Neutrophil (primary cell): ENCODE measurements around the gene ZNF778.
"Not testable (repeated sequence)": the region's sequence is repeated elsewhere in the genome, so short reads cannot be mapped to it uniquely, and the experiment has no call there.

Experiments
- H3K27ac ChIP-seq: fragments of 200-600 bp; sonication (generic); 2 replicates; pipeline ENCODE4 v1.5.1; 2016; ENCODE audit warnings: mild to moderate bottlenecking, moderate library complexity
- H3K27me3 ChIP-seq: fragments of 200-600 bp; sonication (generic); 2 replicates; pipeline ENCODE4 v1.6.0; 2016; ENCODE audit warnings: mild to moderate bottlenecking
- H3K36me3 ChIP-seq: fragments of 200-600 bp; sonication (generic); 2 replicates; pipeline ENCODE4 v1.5.1; 2017
- H3K4me1 ChIP-seq, 2 experiments: fragments of 200-600 bp in 1 of 2; sonication (generic) in 1 of 2; 1 replicate in 1 of 2; 2 replicates in 1 of 2; pipeline versions ENCODE4 v1.5.1 to v1.6.1; 2013 to 2016; ENCODE audit warnings: low read depth in 1 of 2, low read length in 1 of 2, mild to moderate bottlenecking in 1 of 2, moderate library complexity in 1 of 2; ENCODE audit not compliant: control insufficient read depth in 1 of 2, insufficient read depth in 1 of 2
- H3K4me3 ChIP-seq, 2 experiments: fragments of 200-600 bp in 1 of 2; sonication (generic) in 1 of 2; 1 replicate in 1 of 2; 2 replicates in 1 of 2; pipeline ENCODE4 v1.5.1; 2013 to 2016; ENCODE audit warnings: low read depth in 1 of 2, low read length in 1 of 2, mild to moderate bottlenecking in 1 of 2, moderate library complexity in 1 of 2
- H3K9me3 ChIP-seq: fragments of 200-600 bp; sonication (generic); 2 replicates; pipeline ENCODE4 v1.5.1; 2016
- CTCF ChIP-seq: fragments of 200-600 bp; sonication (generic); IDR thresholded peaks from 2 replicates; pipeline ENCODE4 v1.5.1; 2016; ENCODE audit warnings: antibody characterized with exemption

ZNF778 gene

GRCh38 chr16:89261691-89262563 lies 44.4 kb downstream of the ZNF778 start:
- Histone ChIP-seq H3K9me3 (no peaks in the 10 kb centered on the region), H3K27ac (no peak overlapping the region), H3K4me1 (peaks cover 7% of the 10 kb centered on the region in 2 experiments), H3K27me3 (peaks cover 27% of the 10 kb centered on the region), H3K36me3 (peaks cover 23% of the 10 kb centered on the region), H3K4me3 (no peak overlapping the region)
- no peak for TF ChIP-seq CTCF

GRCh38 chr16:89264800-89265550 lies 47.5 kb downstream of the ZNF778 start:
- Histone ChIP-seq H3K9me3 (no peaks in the 10 kb centered on the region), H3K36me3 (peaks cover 48% of the 10 kb centered on the region), H3K27me3 (no peaks in the 10 kb centered on the region), H3K27ac (no peak overlapping the region), H3K4me3 (no peak overlapping the region), H3K4me1 (no peaks in the 10 kb centered on the region)
- no peak for TF ChIP-seq CTCF

- no peaks in the 10 kb centered on the region for H3K4me1 ChIP-seq
- H3K27me3 ChIP-seq, result no peaks in the 10 kb centered on the region
- no peak overlapping the region for H3K27ac ChIP-seq
- H3K4me3 ChIP-seq, result no peak overlapping the region
- H3K9me3 ChIP-seq, result no peaks in the 10 kb centered on the region
- H3K36me3 ChIP-seq, result peaks cover 55% of the 10 kb centered on the region
- no peak for TF ChIP-seq CTCF
Measured at GRCh38 chr16:89265647-89266046, 48.1 kb downstream of the ZNF778 start.

GRCh38 chr16:89266521-89267134 lies 49.1 kb downstream of the ZNF778 start:
- no peak overlapping the region for H3K27ac ChIP-seq
- no peak overlapping the region for H3K4me3 ChIP-seq
- no peaks in the 10 kb centered on the region for H3K4me1 ChIP-seq
- peaks cover 65% of the 10 kb centered on the region for H3K36me3 ChIP-seq
- no peaks in the 10 kb centered on the region for H3K9me3 ChIP-seq
- no peaks in the 10 kb centered on the region for H3K27me3 ChIP-seq
- no peak for TF ChIP-seq CTCF

- H3K27me3 ChIP-seq, H3K9me3 ChIP-seq, H3K4me1 ChIP-seq, H3K4me3 ChIP-seq, H3K27ac ChIP-seq: not testable (repeated sequence)
- H3K36me3 ChIP-seq, result peaks cover 74% of the 10 kb centered on the region
Measured at GRCh38 chr16:89267746-89268145, 50.2 kb downstream of the ZNF778 start.
